Parathyroid adenoma (tissue), 2 donors: ENCODE measurements around the gene PSMC6.

Source experiments
- H2AFZ ChIP-seq: fragments of 300-600 bp; sonication (generic); one replicate; pipeline ENCODE4 v1.7.0; 2017; ENCODE audit warnings: antibody characterized with exemption, mild to moderate bottlenecking
- H3K27ac ChIP-seq: fragments of 300-600 bp; sonication (generic); one replicate; pipeline ENCODE4 v1.7.0; 2017
- H3K27me3 ChIP-seq: fragments of 300-600 bp; sonication (generic); one replicate; pipeline ENCODE4 v1.7.0; 2017; ENCODE audit warnings: low read length; ENCODE audit not compliant: control insufficient read depth, insufficient read depth
- H3K36me3 ChIP-seq: fragments of 300-600 bp; sonication (generic); one replicate; pipeline ENCODE4 v1.7.0; 2017; ENCODE audit warnings: low read length; ENCODE audit not compliant: control insufficient read depth, insufficient read depth
- H3K4me1 ChIP-seq: fragments of 300-600 bp; sonication (generic); one replicate; pipeline ENCODE4 v1.7.0; 2017; ENCODE audit warnings: control low read depth
- H3K4me2 ChIP-seq: fragments of 300-600 bp; sonication (generic); one replicate; pipeline ENCODE4 v1.7.0; 2017; ENCODE audit warnings: low read length
- H3K4me3 ChIP-seq: fragments of 300-600 bp; sonication (generic); one replicate; pipeline ENCODE4 v1.7.0; 2017; ENCODE audit warnings: low read depth, low read length
- H3K79me2 ChIP-seq: fragments of 300-600 bp; sonication (generic); one replicate; pipeline ENCODE4 v1.7.0; 2017; ENCODE audit warnings: control low read depth
- H3K9ac ChIP-seq: fragments of 300-600 bp; sonication (generic); one replicate; pipeline ENCODE4 v1.7.0; 2017; ENCODE audit warnings: mild to moderate bottlenecking
- H3K9me3 ChIP-seq: fragments of 300-600 bp; sonication (generic); one replicate; pipeline ENCODE4 v1.7.0; 2017; ENCODE audit warnings: low read length; ENCODE audit not compliant: control insufficient read depth
- TF ChIP-seq, protein P1 (sequence below): fragments of 300-600 bp; sonication (generic); IDR thresholded peaks from one replicate; pipeline ENCODE4 v1.7.0; 2017; ENCODE audit warnings: antibody characterized with exemption, mild to moderate bottlenecking
- donor health status: primary hyperparathyroidism.

The PSMC6 gene

DNA sequence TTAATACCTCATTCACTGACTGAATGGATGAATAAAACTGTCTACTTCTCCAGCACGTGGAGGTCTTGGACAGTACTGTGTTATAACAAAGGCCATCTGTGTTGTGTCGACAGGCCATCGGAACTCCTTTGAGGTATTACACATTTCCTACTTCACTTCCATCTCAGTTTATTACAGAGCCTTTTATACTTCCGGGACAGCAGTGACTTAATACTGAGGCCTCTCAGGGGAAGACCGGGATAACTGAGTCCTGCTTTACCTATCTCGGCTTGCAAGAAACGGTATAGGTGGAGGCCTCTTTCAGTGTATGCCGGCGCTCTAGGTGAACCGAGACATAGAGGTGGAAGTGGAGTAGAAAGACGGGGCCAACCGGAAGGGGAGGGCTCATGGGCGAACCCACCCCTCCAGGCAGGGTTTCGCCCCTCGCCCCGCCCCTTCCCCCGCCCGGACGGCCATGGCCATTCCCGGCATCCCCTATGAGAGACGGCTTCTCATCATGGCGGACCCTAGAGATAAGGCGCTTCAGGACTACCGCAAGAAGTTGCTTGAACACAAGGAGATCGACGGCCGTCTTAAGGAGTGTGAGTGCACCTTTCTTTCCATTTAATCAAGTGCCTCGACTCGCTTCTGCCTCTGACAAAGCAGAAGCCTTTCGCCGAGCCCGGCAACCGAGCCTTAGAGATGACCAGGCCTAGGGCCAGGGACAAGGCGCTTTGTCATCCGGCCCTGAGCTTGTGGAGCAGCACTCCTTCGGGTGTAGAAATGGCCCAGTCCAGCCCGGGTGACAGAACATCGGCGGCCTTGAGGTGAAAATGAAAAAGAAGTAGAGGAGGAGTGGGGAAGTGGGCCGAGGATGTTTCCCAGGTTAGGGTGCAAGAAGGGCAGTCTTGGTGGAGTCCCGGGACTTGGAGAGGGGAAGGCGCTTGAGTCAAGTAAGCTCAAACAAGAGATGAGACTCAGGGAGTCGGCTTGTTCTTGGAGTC is at the start of gene PSMC6:
TSS of gene PSMC6 (plus strand) at position 477 of the 983 bp plus-strand sequence. CDS start at position 497, 20 bp downstream.
- Histone ChIP-seq H3K4me1 (peaks cover 17% of the 10 kb centered on the region), H3K4me3 (peak within 1 kb of the TSS; percentile 99), H3K27ac (peak within 1 kb of the TSS; percentile 92), H3K9ac (peak within 1 kb of the TSS; percentile 59), H3K36me3 (no peaks in the 10 kb centered on the region), H3K79me2 (peaks cover 15% of the 10 kb centered on the region), H3K9me3 (no peaks in the 10 kb centered on the region), H2AFZ (peak within 1 kb of the TSS; percentile 99), H3K27me3 (no peaks in the 10 kb centered on the region), H3K4me2 (peak within 1 kb of the TSS; percentile 85)
- TF ChIP-seq, protein P1, sequence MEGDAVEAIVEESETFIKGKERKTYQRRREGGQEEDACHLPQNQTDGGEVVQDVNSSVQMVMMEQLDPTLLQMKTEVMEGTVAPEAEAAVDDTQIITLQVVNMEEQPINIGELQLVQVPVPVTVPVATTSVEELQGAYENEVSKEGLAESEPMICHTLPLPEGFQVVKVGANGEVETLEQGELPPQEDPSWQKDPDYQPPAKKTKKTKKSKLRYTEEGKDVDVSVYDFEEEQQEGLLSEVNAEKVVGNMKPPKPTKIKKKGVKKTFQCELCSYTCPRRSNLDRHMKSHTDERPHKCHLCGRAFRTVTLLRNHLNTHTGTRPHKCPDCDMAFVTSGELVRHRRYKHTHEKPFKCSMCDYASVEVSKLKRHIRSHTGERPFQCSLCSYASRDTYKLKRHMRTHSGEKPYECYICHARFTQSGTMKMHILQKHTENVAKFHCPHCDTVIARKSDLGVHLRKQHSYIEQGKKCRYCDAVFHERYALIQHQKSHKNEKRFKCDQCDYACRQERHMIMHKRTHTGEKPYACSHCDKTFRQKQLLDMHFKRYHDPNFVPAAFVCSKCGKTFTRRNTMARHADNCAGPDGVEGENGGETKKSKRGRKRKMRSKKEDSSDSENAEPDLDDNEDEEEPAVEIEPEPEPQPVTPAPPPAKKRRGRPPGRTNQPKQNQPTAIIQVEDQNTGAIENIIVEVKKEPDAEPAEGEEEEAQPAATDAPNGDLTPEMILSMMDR: no peak

DNA sequence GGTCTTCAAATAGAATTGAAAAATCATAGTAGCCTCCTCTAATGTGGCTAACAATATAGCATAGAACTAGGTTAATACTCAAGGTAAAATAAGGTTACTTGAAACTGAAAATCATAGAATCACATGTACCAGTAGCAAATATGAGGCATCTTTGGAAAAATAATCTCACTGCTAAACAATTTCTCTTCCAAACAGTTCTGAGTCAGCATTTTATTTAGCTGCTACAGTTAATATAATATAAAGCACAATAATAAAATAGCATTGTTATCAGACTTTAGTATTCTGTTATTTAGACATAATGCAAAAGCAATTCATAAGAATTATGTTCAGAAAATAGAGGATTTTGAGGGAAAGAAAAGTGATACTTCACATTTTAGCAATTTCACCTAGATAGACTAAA is 46.7 kb upstream of the PSMC6 start:
- Histone ChIP-seq H3K27ac (no peak overlapping the region), H3K9ac (no peak overlapping the region), H3K4me2 (no peak overlapping the region), H3K36me3 (no peaks in the 10 kb centered on the region), H3K4me1 (no peaks in the 10 kb centered on the region), H3K4me3 (no peak overlapping the region), H3K9me3 (no peaks in the 10 kb centered on the region), H2AFZ (no peak overlapping the region), H3K27me3 (no peaks in the 10 kb centered on the region), H3K79me2 (no peaks in the 10 kb centered on the region)
- TF ChIP-seq, protein P1: no peak

DNA sequence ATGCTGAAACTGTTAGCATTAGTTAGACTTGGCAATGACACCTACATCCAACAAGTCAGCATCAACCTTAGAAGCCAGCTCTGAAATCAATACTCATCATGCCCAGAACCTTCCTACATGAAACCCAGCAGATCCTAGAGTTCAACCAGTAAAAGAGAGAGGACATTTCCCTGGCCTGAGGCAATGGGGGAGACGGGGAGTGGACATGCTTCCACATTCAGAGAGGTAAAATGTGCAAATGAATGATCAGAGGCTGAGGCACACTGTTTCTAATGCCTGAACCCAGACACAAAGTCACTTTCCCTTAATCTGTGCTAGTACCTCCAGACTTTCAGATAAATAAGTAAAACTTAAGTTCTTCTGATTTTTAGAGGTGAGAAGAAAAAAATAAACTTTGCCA is 46.2 kb upstream of the PSMC6 start:
- TF ChIP-seq, protein P1: no peak

DNA sequence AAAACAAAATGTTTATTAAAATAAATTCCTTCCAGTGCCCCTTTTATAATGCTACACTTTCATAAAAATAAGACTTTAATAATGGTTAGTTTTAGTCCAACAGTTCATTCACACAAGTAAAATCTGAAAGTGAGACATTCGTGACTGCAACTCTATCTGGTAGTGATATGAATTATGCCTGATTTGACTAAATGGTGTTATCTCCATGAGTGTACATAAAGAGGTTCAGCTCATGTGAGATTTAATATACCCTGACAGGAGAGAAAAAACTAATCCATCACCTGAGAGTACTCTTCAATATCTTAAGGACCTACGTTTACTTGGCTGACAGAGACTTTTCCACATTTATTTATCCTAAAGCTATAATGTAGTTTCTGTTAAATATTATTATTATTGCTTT is 45.7 kb upstream of the PSMC6 start:
- Histone ChIP-seq H3K4me1 (no peaks in the 10 kb centered on the region), H3K4me3 (no peak overlapping the region), H3K9ac (no peak overlapping the region), H3K36me3 (no peaks in the 10 kb centered on the region), H3K27ac (no peak overlapping the region), H3K27me3 (no peaks in the 10 kb centered on the region), H3K79me2 (no peaks in the 10 kb centered on the region), H3K4me2 (no peak overlapping the region), H2AFZ (no peak overlapping the region), H3K9me3 (no peaks in the 10 kb centered on the region)
- TF ChIP-seq, protein P1: no peak

More for the DNA sequence above, 46.2 kb upstream of the PSMC6 start:
- Histone ChIP-seq H3K36me3 (no peaks in the 10 kb centered on the region), H3K4me1 (no peaks in the 10 kb centered on the region), H3K4me3 (no peak overlapping the region), H3K27ac (no peak overlapping the region), H3K27me3 (no peaks in the 10 kb centered on the region), H3K4me2 (no peak overlapping the region), H3K79me2 (no peaks in the 10 kb centered on the region), H2AFZ (no peak overlapping the region), H3K9me3 (no peaks in the 10 kb centered on the region), H3K9ac (no peak overlapping the region)
